ENCODE results near the gene AMIGO1.
A peak's percentile ranks its signal among the peaks of the same experiment; 100 is the strongest.

GRCh38 chr1:109546311-109547109, 37.0 kb upstream of the AMIGO1 start:
- TF ChIP-seq POLR2A (IDR thresholded peaks at IDR 0.05) (no peak), EP300 (IDR thresholded peaks at IDR 0.05) (peak in 1 of 2 donors; percentile 56)
- TF ChIP-seq, protein P1, sequence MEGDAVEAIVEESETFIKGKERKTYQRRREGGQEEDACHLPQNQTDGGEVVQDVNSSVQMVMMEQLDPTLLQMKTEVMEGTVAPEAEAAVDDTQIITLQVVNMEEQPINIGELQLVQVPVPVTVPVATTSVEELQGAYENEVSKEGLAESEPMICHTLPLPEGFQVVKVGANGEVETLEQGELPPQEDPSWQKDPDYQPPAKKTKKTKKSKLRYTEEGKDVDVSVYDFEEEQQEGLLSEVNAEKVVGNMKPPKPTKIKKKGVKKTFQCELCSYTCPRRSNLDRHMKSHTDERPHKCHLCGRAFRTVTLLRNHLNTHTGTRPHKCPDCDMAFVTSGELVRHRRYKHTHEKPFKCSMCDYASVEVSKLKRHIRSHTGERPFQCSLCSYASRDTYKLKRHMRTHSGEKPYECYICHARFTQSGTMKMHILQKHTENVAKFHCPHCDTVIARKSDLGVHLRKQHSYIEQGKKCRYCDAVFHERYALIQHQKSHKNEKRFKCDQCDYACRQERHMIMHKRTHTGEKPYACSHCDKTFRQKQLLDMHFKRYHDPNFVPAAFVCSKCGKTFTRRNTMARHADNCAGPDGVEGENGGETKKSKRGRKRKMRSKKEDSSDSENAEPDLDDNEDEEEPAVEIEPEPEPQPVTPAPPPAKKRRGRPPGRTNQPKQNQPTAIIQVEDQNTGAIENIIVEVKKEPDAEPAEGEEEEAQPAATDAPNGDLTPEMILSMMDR (IDR thresholded peaks at IDR 0.05): peak; percentile 70 to 93 (median 85)
